ACC112 (cell line): Measurements from ENCODE around the gene CNDP1.

ENCODE experiments used
- H2AFZ ChIP-seq: fragments of 200-600 bp; sonication (generic); one replicate; pipeline ENCODE4 v1.6.0; 2017; ENCODE audit warnings: antibody characterized with exemption, low read length; ENCODE audit not compliant: unreplicated experiment
- H3K27ac ChIP-seq: fragments of 200-600 bp; sonication (generic); 2 replicates; pipeline ENCODE4 v1.5.1; 2014; ENCODE audit warnings: low read depth, mild to moderate bottlenecking, antibody characterized with exemption, low read length, moderate library complexity
- H3K27me3 ChIP-seq: fragments of 200-600 bp; sonication (generic); 2 replicates; pipeline ENCODE4 v1.6.1; 2014; ENCODE audit warnings: mild to moderate bottlenecking, antibody characterized with exemption, low read length, moderate library complexity, mixed read lengths; ENCODE audit not compliant: insufficient read depth
- H3K36me3 ChIP-seq: fragments of 200-600 bp; sonication (generic); 2 replicates; pipeline ENCODE4 v1.6.1; 2016; ENCODE audit warnings: mild to moderate bottlenecking, antibody characterized with exemption, low read length, moderate library complexity, mixed read lengths; ENCODE audit not compliant: insufficient read depth
- H3K4me1 ChIP-seq: fragments of 200-600 bp; sonication (generic); one replicate; pipeline ENCODE4 v1.6.1; 2016; ENCODE audit warnings: low read length, mixed read lengths; ENCODE audit not compliant: insufficient read depth, unreplicated experiment, control insufficient read depth
- H3K4me3 ChIP-seq: fragments of 200-600 bp; sonication (generic); 2 replicates; pipeline ENCODE4 v1.5.1; 2014; ENCODE audit warnings: mild to moderate bottlenecking, low read depth, low read length
- H3K79me2 ChIP-seq: fragments of 200-600 bp; sonication (generic); one replicate; pipeline ENCODE4 v1.6.0; 2016; ENCODE audit warnings: low read length; ENCODE audit not compliant: control insufficient read depth, unreplicated experiment, insufficient read depth

The CNDP1 gene

DNA sequence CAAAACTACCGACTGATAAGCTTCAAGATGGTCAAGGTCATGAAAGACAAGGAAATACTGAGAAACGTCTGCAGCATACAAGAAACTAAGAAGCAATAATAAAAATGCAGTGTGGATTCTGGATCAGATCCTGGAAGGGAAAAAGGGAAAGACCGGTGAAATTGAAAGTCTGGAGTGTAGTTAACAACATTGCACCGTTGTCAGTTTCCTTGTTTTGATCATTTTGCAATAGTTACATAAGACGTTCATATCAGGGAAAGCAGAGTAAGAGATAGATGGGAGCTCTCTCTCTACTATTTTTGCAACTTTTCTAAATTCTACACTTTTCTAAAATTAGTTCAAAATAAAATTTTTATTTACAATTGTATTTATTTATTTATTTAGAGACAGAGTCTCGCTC lies 48.3 kb downstream of the CNDP1 start:
- Histone ChIP-seq H3K27ac (no peak overlapping the region), H3K4me3 (no peak overlapping the region), H3K27me3 (peaks cover 76% of the 10 kb centered on the region), H3K79me2 (no peaks in the 10 kb centered on the region), H3K36me3 (no peaks in the 10 kb centered on the region), H2AFZ (no peak overlapping the region), H3K4me1 (no peaks in the 10 kb centered on the region)

DNA sequence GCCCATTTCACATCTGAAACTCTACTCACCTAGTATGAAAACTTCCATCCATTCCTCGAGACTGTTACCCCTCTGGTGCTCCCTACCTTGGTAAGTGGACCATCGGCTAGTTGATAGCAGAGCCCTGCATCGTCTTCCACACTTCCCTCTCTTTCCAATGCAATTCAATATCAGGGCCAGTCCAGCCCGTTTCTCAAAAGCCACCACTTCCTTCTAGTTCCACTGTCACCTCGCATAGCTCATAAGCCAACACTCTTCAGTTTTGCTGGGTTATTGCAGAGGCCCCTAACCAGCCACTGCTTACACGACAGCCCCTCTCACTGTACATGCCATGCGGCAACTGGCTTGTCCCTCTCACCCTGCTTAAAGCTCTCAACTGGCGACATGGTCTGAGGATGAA lies 53.1 kb downstream of the CNDP1 start:
- Histone ChIP-seq H3K79me2 (no peaks in the 10 kb centered on the region), H3K4me1 (no peaks in the 10 kb centered on the region), H3K27me3 (peaks cover 58% of the 10 kb centered on the region), H3K4me3 (no peak overlapping the region), H3K36me3 (no peaks in the 10 kb centered on the region), H2AFZ (no peak overlapping the region), H3K27ac (no peak overlapping the region)

DNA sequence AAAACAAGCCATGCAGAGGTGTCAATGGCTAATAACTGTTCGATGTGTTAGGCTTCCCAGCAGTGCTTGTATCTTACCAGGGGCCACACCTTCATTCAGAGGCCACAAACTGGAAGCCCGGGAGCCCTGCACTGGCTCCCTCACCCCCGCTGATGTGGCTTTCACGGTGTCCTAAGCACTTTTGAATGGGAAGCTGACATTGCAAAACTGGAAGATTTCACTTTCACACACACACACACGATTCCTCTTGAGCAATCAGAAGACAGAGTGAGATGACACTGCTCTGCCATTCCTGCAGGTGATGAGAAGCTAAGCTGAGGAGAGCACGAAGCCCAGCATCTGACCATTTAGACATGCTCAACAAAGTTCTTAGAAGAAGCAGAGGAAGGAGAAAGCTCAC lies 54.7 kb downstream of the CNDP1 start:
- Histone ChIP-seq H3K4me3 (no peak overlapping the region), H3K79me2 (no peaks in the 10 kb centered on the region), H3K36me3 (no peaks in the 10 kb centered on the region), H2AFZ (no peak overlapping the region), H3K27ac (no peak overlapping the region), H3K27me3 (peaks cover 45% of the 10 kb centered on the region), H3K4me1 (no peaks in the 10 kb centered on the region)

DNA sequence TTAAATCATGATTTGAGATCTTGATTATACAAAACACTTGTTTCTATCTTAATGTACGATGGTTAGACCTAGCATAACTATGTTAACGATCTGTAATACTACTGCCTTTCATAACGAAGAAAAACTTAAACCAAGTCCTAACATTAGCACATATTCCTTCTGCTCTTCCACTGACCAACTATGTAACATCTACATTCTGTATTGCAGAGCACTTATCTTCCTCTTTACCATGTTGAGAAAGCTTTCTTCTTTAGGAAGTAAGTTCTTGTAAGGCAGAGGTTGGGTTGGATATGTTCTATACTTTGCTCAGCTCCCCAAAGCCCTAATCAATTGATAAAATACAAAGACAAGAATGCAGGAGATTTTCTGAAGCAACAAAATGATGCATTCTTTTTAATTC lies 55.5 kb downstream of the CNDP1 start:
- Histone ChIP-seq H3K79me2 (no peaks in the 10 kb centered on the region), H3K4me3 (no peak overlapping the region), H3K27ac (no peak overlapping the region), H3K27me3 (peaks cover 37% of the 10 kb centered on the region), H3K36me3 (no peaks in the 10 kb centered on the region), H3K4me1 (no peaks in the 10 kb centered on the region), H2AFZ (no peak overlapping the region)

DNA sequence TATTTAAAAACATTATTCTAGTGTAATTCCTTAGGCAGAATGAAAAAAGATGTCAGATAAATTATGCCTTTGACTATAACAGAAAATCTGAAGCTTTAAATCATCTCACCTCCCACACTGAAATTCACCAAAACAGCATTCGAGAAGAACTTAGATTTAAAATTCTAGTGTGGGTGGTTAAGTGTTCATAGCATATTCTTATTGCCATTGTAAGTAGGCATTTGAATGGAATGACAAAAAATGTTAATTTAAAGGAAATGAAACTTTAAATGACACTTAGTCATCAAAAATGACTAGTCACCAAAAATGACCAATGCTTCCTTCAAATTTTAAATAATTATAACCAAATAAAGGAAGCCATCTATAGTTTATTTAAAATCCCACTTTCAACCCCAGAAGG lies 56.4 kb downstream of the CNDP1 start:
- peaks cover 31% of the 10 kb centered on the region for H3K27me3 ChIP-seq
- H3K27ac ChIP-seq, result no peak overlapping the region
- H3K4me1 ChIP-seq, result no peaks in the 10 kb centered on the region

DNA sequence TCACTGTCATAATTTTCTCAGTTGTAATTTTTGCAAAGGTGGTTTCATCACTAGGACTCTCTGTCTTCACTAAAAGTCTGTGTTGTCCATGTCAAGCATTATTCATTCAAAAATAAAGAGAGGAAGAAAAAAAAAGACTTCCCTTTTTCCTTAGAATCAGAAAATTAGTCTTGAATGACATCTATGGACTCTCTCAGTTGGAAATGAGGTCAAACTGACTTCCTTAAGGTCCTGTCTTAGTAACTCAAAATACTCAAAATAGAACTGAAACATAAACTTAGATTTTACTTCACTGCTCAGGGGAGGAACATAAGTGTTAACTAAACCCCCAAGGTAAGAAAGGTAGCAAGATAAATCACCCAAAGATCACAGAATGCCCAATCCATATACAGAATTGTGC lies 61.1 kb downstream of the CNDP1 start:
- H2AFZ ChIP-seq, result no peak overlapping the region
- H3K27ac ChIP-seq, result no peak overlapping the region
- no peaks in the 10 kb centered on the region for H3K27me3 ChIP-seq
- peaks cover 38% of the 10 kb centered on the region for H3K79me2 ChIP-seq
- H3K36me3 ChIP-seq, result no peaks in the 10 kb centered on the region
- H3K4me3 ChIP-seq, result peak overlapping the region; percentile 89
- H3K4me1 ChIP-seq, result peaks cover 8% of the 10 kb centered on the region

More for the DNA sequence above, 56.4 kb downstream of the CNDP1 start:
- Histone ChIP-seq H3K79me2 (peaks cover 3% of the 10 kb centered on the region), H2AFZ (no peak overlapping the region), H3K36me3 (no peaks in the 10 kb centered on the region), H3K4me3 (no peak overlapping the region)

DNA sequence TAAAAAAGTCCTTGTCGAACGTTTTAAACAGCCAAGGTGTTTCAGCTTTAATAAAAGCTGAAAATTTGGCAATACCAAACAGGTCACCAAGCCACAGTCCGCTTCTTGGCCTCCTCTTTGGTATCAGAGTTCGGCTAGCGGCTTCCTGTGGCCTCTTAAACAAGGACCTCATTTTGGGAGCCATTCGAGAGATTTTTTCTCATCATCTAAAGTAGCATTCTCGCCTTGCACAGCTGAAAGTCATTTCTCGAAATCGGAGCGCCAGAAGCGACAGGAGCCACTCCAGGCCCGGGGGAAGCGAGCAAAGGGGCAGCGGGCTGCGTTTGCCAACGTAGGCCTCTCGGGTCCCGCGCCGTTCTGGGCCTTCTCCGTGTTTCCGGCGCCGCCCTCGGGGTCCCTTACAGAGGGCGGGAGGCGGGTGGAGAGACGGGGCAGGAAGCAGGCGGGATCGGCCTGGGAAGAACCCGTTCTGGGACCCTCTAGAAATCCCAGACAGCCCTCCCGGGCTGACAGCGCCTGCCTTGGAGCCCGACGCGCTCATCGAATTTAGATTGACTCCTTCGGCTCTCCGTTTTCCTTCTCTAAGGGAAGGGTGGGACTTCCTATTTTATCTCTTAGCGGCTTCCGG lies 62.8 kb downstream of the CNDP1 start:
- H3K79me2 ChIP-seq, result peaks cover 54% of the 10 kb centered on the region
- peak overlapping the region; percentile 89 for H3K4me3 ChIP-seq
- no peaks in the 10 kb centered on the region for H3K27me3 ChIP-seq
- H2AFZ ChIP-seq, result peak overlapping the region; percentile 83
- no peaks in the 10 kb centered on the region for H3K36me3 ChIP-seq
- peak overlapping the region; percentile 89 for H3K27ac ChIP-seq
- H3K4me1 ChIP-seq, result peaks cover 8% of the 10 kb centered on the region

DNA sequence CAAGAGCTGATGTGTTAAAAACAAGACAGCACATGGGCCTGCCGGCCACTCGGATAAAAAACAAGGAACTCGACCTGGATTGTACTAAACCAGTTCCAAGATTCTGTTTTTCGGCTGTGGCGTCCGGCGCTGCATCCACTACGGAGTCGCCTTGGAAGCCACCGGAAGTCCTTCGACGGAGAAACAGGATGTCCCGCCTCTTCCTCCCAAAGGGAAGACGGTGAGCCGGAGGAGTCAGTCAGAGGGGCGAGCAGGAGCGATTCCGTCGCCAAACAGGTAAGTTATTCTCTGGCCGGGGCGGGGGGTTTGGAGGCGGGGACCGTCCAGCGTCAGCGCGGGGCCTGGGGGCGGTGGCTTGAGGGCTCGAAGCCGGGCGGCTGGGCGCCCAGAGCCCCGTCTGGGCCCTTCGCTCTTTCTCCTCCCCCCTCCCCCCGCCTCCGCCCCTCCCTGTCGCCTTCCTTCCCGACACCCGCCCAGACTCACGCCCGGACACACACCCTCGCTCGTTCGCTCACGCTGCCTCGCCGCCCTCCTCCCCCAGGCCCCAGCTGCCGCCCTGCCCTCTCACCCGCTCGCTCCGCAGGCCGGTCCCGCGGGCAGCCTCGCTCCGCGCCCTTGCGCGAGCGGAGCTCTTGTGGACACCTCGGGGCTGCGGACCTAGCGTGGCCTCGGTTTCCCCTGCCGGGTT lies 63.5 kb downstream of the CNDP1 start, which contains the start of gene ZNF407:
ZNF407 (plus strand) TSS at position 209 of the 688 bp plus-strand sequence. CDS start 33,150 bp downstream, outside the sequence.
- Histone ChIP-seq H2AFZ (peak within 1 kb of the TSS; percentile 83), H3K27ac (peak within 1 kb of the TSS; percentile 89), H3K36me3 (no peaks in the 10 kb centered on the region), H3K79me2 (peaks cover 60% of the 10 kb centered on the region), H3K27me3 (no peaks in the 10 kb centered on the region), H3K4me1 (peaks cover 8% of the 10 kb centered on the region), H3K4me3 (peak within 1 kb of the TSS; percentile 89)

DNA sequence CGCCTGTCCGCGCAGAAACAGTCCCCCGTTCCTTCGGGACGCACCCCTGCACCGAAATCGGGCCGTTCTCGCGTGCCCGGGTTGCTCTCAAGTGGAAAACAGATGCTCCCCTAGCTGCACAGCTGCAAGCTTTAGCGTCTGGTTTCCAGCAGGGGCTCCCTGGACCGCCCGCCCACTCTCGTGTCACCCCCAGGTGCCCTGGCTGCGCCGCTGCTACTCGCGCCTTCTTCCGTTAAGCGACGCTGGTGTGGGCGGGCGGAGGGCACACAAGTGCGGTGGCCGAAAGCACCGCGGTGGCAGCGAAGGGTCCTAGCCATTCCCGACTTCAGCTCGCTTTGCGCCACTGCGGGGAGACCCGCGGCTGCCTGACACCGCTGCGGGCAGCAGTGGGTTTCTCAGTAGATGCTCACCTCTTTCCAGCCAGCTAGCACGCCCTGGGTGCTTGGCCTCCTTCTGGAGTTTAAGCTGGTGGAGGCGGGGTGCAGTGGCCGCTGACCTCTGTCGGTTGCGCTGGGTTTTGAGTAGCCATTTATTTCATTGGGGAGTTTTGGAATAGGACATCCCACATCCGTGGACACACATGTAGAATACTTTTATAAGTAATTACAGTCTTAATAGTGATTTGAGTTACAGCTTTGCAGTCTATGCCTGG lies 64.2 kb downstream of the CNDP1 start:
- Histone ChIP-seq H3K4me1 (peaks cover 8% of the 10 kb centered on the region), H2AFZ (peak overlapping the region; percentile 63), H3K27ac (peak overlapping the region; percentile 89; the same call in 1 of the 2 replicates), H3K79me2 (peaks cover 62% of the 10 kb centered on the region), H3K27me3 (no peaks in the 10 kb centered on the region), H3K36me3 (no peaks in the 10 kb centered on the region), H3K4me3 (peak overlapping the region; percentile 89)

DNA sequence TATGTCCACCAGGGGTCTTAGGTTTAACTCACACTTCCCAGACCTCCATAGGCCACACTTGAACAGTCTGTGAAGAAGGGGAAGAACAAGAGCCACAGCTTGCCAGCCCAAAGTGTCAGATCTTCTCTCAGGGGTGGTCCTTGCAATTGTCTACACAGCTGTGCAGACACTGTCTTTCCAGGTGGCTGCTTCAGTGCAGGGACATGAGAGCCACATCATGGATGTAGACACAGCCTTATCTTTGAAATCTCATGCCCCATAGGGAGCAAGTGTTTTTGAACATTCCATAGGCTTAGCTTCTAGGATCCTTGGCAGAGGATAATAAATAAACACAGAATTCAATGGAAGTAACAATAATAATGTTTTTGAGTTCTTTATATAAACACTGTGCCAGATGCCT lies 70.1 kb downstream of the CNDP1 start:
- H3K79me2 ChIP-seq, result peaks cover 67% of the 10 kb centered on the region
- H3K27ac ChIP-seq, result no peak overlapping the region
- H3K36me3 ChIP-seq, result no peaks in the 10 kb centered on the region
- H3K4me1 ChIP-seq, result peaks cover 5% of the 10 kb centered on the region
- no peak overlapping the region for H2AFZ ChIP-seq
- H3K27me3 ChIP-seq, result no peaks in the 10 kb centered on the region
- no peak overlapping the region for H3K4me3 ChIP-seq
